PC-3 (cell line): Measurements from ENCODE around the gene MALSU1. TPM values are rescaled to one million over a fixed set of nuclear protein-coding genes. Genes with fewer than 3 reads are reported as not detected.

Source experiments
- ATAC-seq: fragments of 200-7000 bp; cut with Tn5 transposase; 2 replicates; pipeline ENCODE4 v1.9.1; 2020; ENCODE audit warnings: mild to moderate bottlenecking, moderate library complexity
- BruUV-seq: library from RNA; stranded (reverse); fragments of 400-500 nt; replicated peaks from 2 replicates; lab custom pipeline; 2021; lab: Mats Ljungman, UMichigan
- CTCF ChIA-PET: fragments of 300-600 bp; sonication (Branson Sonifier 250); formaldehyde crosslinking; loops from one replicate; lab custom pipeline; 2022; ENCODE audit warnings: antibody characterized with exemption; lab: Charles Lee
- POLR2A ChIA-PET: fragments of 300-600 bp; sonication (Branson Sonifier 250); formaldehyde crosslinking; loops from one replicate; lab custom pipeline; 2022; ENCODE audit warnings: antibody characterized with exemption; ENCODE audit not compliant: unreplicated experiment; lab: Charles Lee
- DNase-seq: peaks from one replicate; pipeline ENCODE4 v3.0.0-alpha.2; 2015
- H2AFZ ChIP-seq: fragments of 300-600 bp; sonication (generic); 2 replicates; pipeline ENCODE4 v1.6.0; 2016; ENCODE audit warnings: antibody characterized with exemption, low read length
- H3F3A ChIP-seq: fragments of 300-600 bp; sonication (generic); one replicate; pipeline ENCODE4 v1.6.0; 2017; ENCODE audit warnings: antibody characterized with exemption, low read length, control low read depth, mild to moderate bottlenecking; ENCODE audit not compliant: unreplicated experiment
- H3K27ac ChIP-seq: fragments of 300-600 bp; sonication (generic); 2 replicates; pipeline ENCODE4 v1.5.1; 2016; ENCODE audit warnings: mild to moderate bottlenecking, low read length
- H3K27me3 ChIP-seq: fragments of 300-600 bp; sonication (generic); 2 replicates; pipeline ENCODE4 v1.6.1; 2016; ENCODE audit warnings: low read length, mixed read lengths
- H3K36me3 ChIP-seq: fragments of 300-600 bp; sonication (generic); 2 replicates; pipeline ENCODE4 v1.6.1; 2016; ENCODE audit warnings: low read depth, mixed run types, low read length, mixed read lengths
- H3K4me1 ChIP-seq: fragments of 300-600 bp; sonication (generic); 2 replicates; pipeline ENCODE4 v1.5.1; 2016; ENCODE audit warnings: low read length; ENCODE audit not compliant: insufficient read depth
- H3K4me2 ChIP-seq: fragments of 300-600 bp; sonication (generic); 2 replicates; pipeline ENCODE4 v1.6.0; 2016; ENCODE audit warnings: low read length
- H3K4me3 ChIP-seq: fragments of 300-600 bp; sonication (generic); 2 replicates; pipeline ENCODE4 v1.5.1; 2016; ENCODE audit warnings: mild to moderate bottlenecking, low read length, mixed read lengths
- H3K79me2 ChIP-seq: fragments of 300-600 bp; sonication (generic); 2 replicates; pipeline ENCODE4 v1.6.1; 2017; ENCODE audit warnings: low read length, mixed read lengths
- H3K9ac ChIP-seq: fragments of 300-600 bp; sonication (generic); 2 replicates; pipeline ENCODE4 v1.6.0; 2016; ENCODE audit warnings: mild to moderate bottlenecking, low read length
- H3K9me2 ChIP-seq: fragments of 300-600 bp; sonication (generic); replicated peaks from 2 replicates; pipeline ENCODE4 v1.6.1; 2016; ENCODE audit warnings: mixed run types, low read length, mixed read lengths
- H3K9me3 ChIP-seq: fragments of 300-600 bp; sonication (generic); 2 replicates; pipeline ENCODE4 v1.6.1; 2016; ENCODE audit warnings: low read length, mixed read lengths
- H4K20me1 ChIP-seq: fragments of 300-600 bp; sonication (generic); 2 replicates; pipeline ENCODE4 v1.6.1; 2016; ENCODE audit warnings: low read length, mixed read lengths
- CTCF ChIP-seq: fragments of 300-600 bp; sonication (generic); conservative IDR thresholded peaks from 2 replicates; pipeline ENCODE4 v1.5.1; 2017; ENCODE audit warnings: antibody characterized with exemption, low read depth, mild to moderate bottlenecking, low read length
- EZH2 ChIP-seq: fragments of 300-600 bp; sonication (generic); IDR thresholded peaks from one replicate; pipeline ENCODE4 v1.6.1; 2017; ENCODE audit warnings: antibody characterized with exemption, mild to moderate bottlenecking, low read length; ENCODE audit not compliant: unreplicated experiment
- EZH2phosphoT487 ChIP-seq: fragments of 300-600 bp; sonication (generic); IDR thresholded peaks from 2 replicates; pipeline ENCODE4 v1.6.1; 2018; ENCODE audit warnings: mild to moderate bottlenecking, antibody characterized with exemption, low read length, borderline replicate concordance
- intact Hi-C: fragments of 100-400 bp; cut with micrococcal nuclease; formaldehyde crosslinking; loops from 2 replicates; pipeline ENCODE4 v1.9.0; 2023
- total RNA-seq: library from RNA; depleted of rRNA; stranded (reverse); fragments of >200 nt; gene quantifications from 2 replicates; pipeline ENCODE4 v1.2.3, GENCODE V29; 2014

MALSU1 gene
- total RNA-seq, 1 experiment from 2014 or later = 284 TPM

DNA sequence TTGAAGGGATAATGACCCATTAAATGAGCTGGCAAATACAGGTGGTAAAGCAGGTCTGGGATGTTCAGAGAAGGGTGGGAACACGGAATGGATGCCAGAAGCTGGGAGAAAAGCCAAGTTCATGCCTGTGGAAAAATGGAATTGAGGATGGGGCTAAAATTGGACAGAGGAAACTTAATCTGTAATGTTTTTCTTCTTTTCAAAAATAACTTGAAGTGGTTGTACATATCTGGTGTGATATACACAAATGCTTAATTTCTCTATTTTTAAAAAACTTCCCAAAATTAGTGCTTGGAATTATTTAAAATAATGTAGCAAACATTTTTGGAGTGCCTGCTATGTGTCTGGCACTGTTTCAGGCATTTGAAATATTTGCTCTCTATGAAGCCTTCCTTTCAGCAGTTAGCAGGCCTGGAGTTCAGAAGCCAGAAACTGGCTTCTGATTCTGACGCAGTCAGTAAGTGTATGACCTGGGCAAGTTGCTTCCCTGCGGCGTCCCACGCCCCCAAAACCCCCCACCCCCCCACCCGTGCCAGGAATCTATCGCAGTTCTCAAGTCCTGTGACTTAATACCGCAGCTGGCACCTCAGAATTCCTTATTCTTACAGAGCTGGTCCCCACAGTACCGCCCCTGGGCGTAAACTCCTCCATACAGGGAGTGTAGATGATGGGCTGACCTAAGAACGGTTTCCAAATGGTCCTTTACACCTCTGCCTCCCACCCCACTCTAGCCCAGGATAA, 828 bp upstream of the MALSU1 start:
- Histone ChIP-seq H3K4me3 (peak overlapping the region; percentile 97; the same call in 1 of the 2 replicates), H3K27ac (peak overlapping the region; percentile 50), H3K36me3 (peaks cover 16% of the 10 kb centered on the region; the same call in 1 of the 2 replicates), H3K4me2 (peak overlapping the region; percentile 91), H3K9me2 (no peaks in the 10 kb centered on the region), H4K20me1 (peaks cover 14% of the 10 kb centered on the region), H3K27me3 (no peaks in the 10 kb centered on the region), H3K79me2 (peaks cover 41% of the 10 kb centered on the region), H2AFZ (peak overlapping the region; percentile 79), H3K9me3 (no peaks in the 10 kb centered on the region), H3K9ac (peak overlapping the region; percentile 93), H3K4me1 (peaks cover 22% of the 10 kb centered on the region), H3F3A (no peaks in the 10 kb centered on the region)
- TF ChIP-seq CTCF (no peak), EZH2phosphoT487 (no peak), EZH2 (no peak)
- intact Hi-C loops = loop anchor here (5.0 kb wide), 1 partner anchor 34 kb away; no protein-coding TSS in a partner anchor
- CTCF ChIA-PET = interaction anchor here (0.5 to 1.0 kb wide), 4 partner anchors 25 to 113 kb away, joined by 3 to 5 read pairs (median 4); no protein-coding TSS in a partner anchor
- DNase-seq (peak; percentile 60), ATAC-seq (no peak)
- POLR2A ChIA-PET = interaction anchor here (0.5 to 0.6 kb wide), 3 partner anchors 112 to 235 kb away, joined by 3 to 5 read pairs (median 3); no protein-coding TSS in a partner anchor
- no TSS peak for BruUV-seq

DNA sequence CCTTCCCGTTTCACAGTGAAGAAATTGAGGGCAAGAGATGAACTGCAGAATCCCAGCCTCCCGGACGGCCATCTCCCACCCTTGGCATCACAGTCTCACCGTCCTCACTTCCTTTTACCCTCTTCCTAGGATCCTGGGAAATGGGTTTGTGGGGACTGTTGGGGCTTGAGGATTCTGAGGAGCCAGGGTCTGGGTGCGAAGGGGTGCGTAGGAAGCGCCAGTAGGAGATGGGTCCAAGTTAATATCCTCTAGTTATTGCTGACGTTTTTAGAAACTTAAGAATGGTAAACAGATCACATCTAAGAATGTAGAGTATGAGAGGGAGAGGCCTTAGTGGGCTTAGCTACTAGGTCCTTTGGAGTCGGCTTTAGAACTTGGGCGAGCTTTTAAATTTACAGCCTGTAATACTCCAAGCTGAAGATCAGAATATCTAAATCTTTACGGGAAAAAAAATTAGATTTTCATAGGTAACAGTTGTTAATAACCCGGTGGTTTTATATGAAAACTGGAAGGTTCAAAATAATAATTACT, 696 bp downstream of the MALSU1 start:
- H3F3A ChIP-seq = no peaks in the 10 kb centered on the region
- peaks cover 20% of the 10 kb centered on the region for H4K20me1 ChIP-seq
- H3K27me3 ChIP-seq = no peaks in the 10 kb centered on the region
- H3K27ac ChIP-seq = 0 out of 2 replicates have a peak overlapping the region, but pooled peaks have one; percentile 27
- peak; percentile 6 for ATAC-seq
- intact Hi-C loops = loop anchor here (1.0 to 5.0 kb wide), 2 partner anchors 32 to 57 kb away; no protein-coding TSS in a partner anchor
- no peaks in the 10 kb centered on the region for H3K9me2 ChIP-seq
- peak overlapping the region; percentile 97 for H3K4me3 ChIP-seq
- CTCF ChIA-PET = no interaction called here
- BruUV-seq = no TSS peak
- H3K9ac ChIP-seq = peak overlapping the region; percentile 93
- no peaks in the 10 kb centered on the region for H3K9me3 ChIP-seq
- POLR2A ChIA-PET = interaction anchor here (0.6 kb wide), 2 partner anchors 30 to 1069 kb away, joined by 4 to 6 read pairs; no protein-coding TSS in a partner anchor
- peaks cover 56% of the 10 kb centered on the region for H3K79me2 ChIP-seq
- peak overlapping the region; percentile 79; the same call in 1 of the 2 replicates for H2AFZ ChIP-seq
- H3K4me1 ChIP-seq = peaks cover 22% of the 10 kb centered on the region
- peak overlapping the region; percentile 91 for H3K4me2 ChIP-seq
- TF ChIP-seq EZH2 = no peak
- no peak for TF ChIP-seq EZH2phosphoT487
- no peak for TF ChIP-seq CTCF
- DNase-seq = no peak
- H3K36me3 ChIP-seq = peaks cover 22% of the 10 kb centered on the region
